ENCODE data around the gene CD302.
"Not testable (repeated sequence)": the region's sequence is repeated elsewhere in the genome, so short reads cannot be mapped to it uniquely, and the experiment has no call there.

CD302 gene

GRCh38 chr2:159744363-159744762 lies 53.6 kb downstream of the CD302 start:
- DNase-seq, result no peak

DNA sequence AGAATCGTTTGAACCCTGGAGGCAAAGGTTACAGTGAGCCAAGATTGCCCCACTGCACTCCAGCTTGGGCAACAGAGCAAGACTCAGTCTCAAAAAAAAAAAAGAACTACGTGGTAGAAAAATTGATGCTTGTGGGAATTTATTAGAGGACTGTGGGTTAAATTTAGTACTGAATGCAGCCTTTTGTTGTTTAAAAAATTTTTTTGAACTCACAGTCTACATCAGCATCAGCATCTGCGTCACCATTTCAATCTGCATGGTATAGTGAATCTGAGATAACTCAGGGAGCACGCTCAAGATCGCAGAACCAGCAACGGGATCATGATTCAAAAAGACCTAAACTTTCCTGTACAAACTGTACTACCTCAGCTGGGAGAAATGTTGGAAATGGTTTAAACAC lies 55.2 kb downstream of the CD302 start:
- no peak for DNase-seq

DNA sequence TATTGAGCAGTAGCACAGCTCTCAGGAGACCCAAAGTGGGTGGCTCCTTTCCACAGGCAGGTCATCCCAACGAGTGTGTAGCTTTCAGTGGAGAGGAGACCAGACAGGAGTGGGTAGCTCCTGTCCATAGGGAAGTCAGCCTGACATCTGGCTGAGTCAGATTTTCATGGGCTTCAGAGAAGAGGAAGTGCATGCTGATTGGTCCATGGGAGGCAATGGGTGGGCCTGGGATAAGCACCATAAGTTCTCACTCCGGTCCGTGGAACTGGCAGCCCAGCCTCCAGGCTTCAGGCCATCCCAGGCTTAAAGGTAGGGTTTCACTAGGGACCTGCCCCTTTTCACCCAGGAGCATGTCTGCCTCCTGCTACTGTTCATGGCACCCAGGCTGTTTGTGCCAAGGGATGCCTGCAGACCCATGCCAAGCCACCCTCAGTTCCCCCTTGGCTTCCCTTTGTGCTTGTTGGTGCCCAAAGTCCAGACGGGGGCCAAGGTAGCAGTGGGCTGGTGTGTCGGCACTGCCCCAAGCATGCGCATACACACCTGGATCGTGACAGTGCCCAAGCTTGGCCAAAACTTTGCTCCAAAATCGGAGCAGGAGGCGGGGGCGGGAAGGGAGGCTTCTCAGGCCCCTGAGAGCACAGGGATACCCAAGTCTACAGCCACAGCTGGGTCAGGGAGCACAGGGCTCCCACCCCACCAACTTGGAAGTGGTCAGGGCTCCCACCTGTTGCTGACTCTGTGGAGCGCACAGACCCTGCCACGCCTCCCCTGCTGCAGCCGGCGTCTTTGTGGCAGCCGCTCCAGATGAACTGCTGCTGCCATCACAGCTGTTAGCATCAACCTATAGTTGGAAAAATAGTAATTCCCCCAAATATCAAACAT lies 59.3 kb downstream of the CD302 start:
- no peak for DNase-seq

GRCh38 chr2:159737917-159738296 lies 60.1 kb downstream of the CD302 start:
- DNase-seq, result no peak

- no peak for DNase-seq
Observed at GRCh38 chr2:159737292-159737916, 60.6 kb downstream of the CD302 start.

DNA sequence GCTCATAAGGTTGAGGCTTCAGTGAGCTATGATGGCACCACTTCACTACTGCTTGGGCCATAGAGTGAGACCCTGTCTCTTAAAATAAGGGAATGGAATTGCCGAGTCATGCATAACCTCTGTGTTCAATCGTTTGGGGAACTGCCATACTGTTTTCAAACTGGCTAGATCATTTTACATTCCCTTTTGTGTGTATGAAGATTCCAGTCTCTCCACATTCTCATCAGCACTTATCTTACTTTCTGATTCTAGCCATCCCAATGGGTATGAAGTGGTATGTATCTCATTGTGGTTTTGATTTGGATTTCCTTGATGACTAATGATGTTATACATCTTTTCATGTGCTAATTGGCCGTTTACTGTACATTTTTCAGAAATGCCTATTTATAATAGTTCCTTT lies 62.0 kb downstream of the CD302 start:
- no peak for DNase-seq

- DNase-seq, result no peak
Observed at GRCh38 chr2:159735648-159736047, 62.4 kb downstream of the CD302 start.

DNA sequence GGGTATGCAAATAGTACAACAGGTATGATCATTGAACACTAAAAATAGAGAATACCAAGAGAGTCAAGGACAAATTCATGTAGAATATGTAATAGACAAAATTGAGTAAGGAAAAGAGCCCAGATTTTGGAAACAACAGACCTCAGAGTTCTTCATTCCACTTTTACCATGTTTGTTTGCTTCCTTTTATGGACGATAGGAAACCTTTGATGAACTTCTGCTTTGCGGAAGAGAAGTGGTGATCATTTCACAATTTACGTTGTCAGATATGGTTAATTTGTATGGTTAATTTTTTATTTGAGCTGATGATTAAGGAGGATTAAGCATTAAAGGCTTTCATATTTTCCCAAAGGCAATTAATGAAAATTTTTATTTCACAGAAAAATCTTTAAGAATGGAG lies 69.4 kb downstream of the CD302 start:
- no peak for DNase-seq

DNA sequence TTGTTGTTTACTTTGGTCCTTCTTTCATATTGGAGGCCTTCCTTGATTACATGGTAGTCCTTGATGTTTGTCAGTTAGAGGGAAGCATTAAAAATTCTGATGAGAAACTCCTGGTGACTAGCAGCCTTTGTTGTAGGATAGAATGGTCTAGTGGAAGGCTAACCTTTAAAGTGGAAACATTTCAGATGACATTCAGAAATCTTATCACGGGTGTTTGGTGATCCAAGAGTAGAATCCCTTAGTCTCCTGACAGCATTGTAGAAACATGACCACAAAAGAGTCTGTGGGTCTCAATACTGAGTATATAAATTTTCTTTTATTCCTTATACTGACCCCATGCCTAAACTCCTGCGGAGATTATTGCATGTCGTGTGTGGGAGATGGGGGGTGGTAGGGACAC lies 72.3 kb downstream of the CD302 start:
- DNase-seq, result no peak

- DNase-seq, result not testable (repeated sequence)
Observed at GRCh38 chr2:159724795-159725572, 73.0 kb downstream of the CD302 start.

GRCh38 chr2:159722580-159722979 lies 75.4 kb downstream of the CD302 start:
- DNase-seq, result no peak

DNA sequence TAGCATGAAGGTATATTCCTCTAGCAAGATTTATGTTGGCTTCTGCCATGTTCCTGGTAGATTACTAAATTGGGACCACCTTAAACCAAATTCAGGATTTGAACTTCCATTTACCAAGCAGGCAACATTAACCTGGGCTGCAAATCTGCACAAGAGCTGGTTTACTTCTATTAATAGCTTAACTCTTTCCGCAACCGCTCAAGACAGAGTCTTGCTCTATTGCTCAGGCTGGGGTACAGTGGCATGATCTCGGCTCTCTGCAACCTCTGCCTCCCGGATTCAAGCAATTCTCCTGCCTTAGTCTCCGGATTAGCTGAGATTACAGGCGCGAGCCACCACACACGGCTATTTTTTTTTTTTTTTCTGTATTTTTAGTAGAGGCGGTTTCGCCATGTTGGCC lies 77.3 kb downstream of the CD302 start:
- DNase-seq, result no peak

Measured in NCI-H1930 (cell line).